WTC11 (cell line): ENCODE measurements around the gene DTNB.

ENCODE experiments used
- CTCF ChIP-seq: fragments of 200-600 bp; IDR thresholded peaks from 2 replicates; pipeline ENCODE4 v1.8.0; 2022; ENCODE audit warnings: antibody characterized with exemption
- E2F4 ChIP-seq: sonication (generic); formaldehyde crosslinking; IDR thresholded peaks from 2 replicates; pipeline ENCODE4 v1.8.1; 2022; ENCODE audit warnings: low read depth, mild to moderate bottlenecking, moderate library complexity, missing genetic modification reagents, borderline replicate concordance
- JUN ChIP-seq: sonication (generic); formaldehyde crosslinking; IDR thresholded peaks from 2 replicates; pipeline ENCODE4 v1.8.0; 2023; ENCODE audit warnings: mild to moderate bottlenecking, missing genetic modification reagents
- MAX ChIP-seq: sonication (generic); formaldehyde crosslinking; IDR thresholded peaks from 2 replicates; pipeline ENCODE4 v1.8.0; 2022; ENCODE audit warnings: mild to moderate bottlenecking, missing genetic modification reagents
- PRDM15 ChIP-seq: sonication (generic); formaldehyde crosslinking; IDR thresholded peaks from 2 replicates; pipeline ENCODE4 v1.8.0; 2022; ENCODE audit warnings: missing genetic modification reagents
- RELA ChIP-seq: sonication (generic); formaldehyde crosslinking; IDR thresholded peaks from 2 replicates; pipeline ENCODE4 v1.8.1; 2022; ENCODE audit warnings: missing genetic modification reagents, mild to moderate bottlenecking, borderline replicate concordance
- SMAD4 ChIP-seq: sonication (generic); formaldehyde crosslinking; IDR thresholded peaks from 2 replicates; pipeline ENCODE4 v1.8.0; 2022; ENCODE audit warnings: mild to moderate bottlenecking, missing genetic modification reagents
- TCF7 ChIP-seq: sonication (generic); formaldehyde crosslinking; IDR thresholded peaks from 2 replicates; pipeline ENCODE4 v1.8.0; 2022; ENCODE audit warnings: mild to moderate bottlenecking, low read depth, missing genetic modification reagents, moderate library complexity
- ZNF138 ChIP-seq: sonication (generic); formaldehyde crosslinking; conservative IDR thresholded peaks from 2 replicates; pipeline ENCODE4 v1.8.1; 2022; ENCODE audit warnings: mild to moderate bottlenecking, moderate library complexity, missing genetic modification reagents
- ZNF263 ChIP-seq: sonication (generic); formaldehyde crosslinking; IDR thresholded peaks from 2 replicates; pipeline ENCODE4 v1.8.1; 2022; ENCODE audit warnings: low read depth, mild to moderate bottlenecking, moderate library complexity, missing genetic modification reagents

- no peak for TF ChIP-seq CTCF
- no peak for TF ChIP-seq ZNF263 (CRISPR knock-in tag)
- TF ChIP-seq MAX (CRISPR knock-in tag): no peak
- no peak for TF ChIP-seq SMAD4 (CRISPR knock-in tag)
- TF ChIP-seq PRDM15: no peak
- no peak for TF ChIP-seq JUN (CRISPR knock-in tag)
- no peak for TF ChIP-seq E2F4 (CRISPR knock-in tag)
- TF ChIP-seq ZNF138 (CRISPR knock-in tag): no peak
- TF ChIP-seq RELA (CRISPR knock-in tag): no peak
- TF ChIP-seq TCF7 (CRISPR knock-in tag): no peak
These were observed 50.0 kb downstream of the DTNB start for GRCh38 chr2:25623361-25623760.
